Lower leg skin (tissue), 4 donors: ENCODE results near the gene SELE. TPM values are rescaled to one million over a fixed set of nuclear protein-coding genes. Genes with fewer than 3 reads are reported as not detected.

ENCODE experiments used
- DNase-seq, 2 donors: peaks; one replicate each; pipeline ENCODE4 v3.0.0-alpha.2; 2019; ENCODE audit warnings: low spot score in 2 of 2
- H3K4me3 ChIP-seq: fragments of 200-600 bp; sonication (generic); 2 replicates; pipeline ENCODE4 v1.5.1; 2017; ENCODE audit warnings: mild to moderate bottlenecking, low read depth; ENCODE audit not compliant: poor library complexity, severe bottlenecking
- CTCF ChIP-seq, 3 donors: fragments of 450-650 bp; IDR thresholded peaks; one replicate each; pipeline ENCODE4 v1.5.1; 2016; ENCODE audit warnings: antibody characterized with exemption in 3 of 3, mild to moderate bottlenecking in 3 of 3, moderate library complexity in 2 of 3
- POLR2A ChIP-seq, 2 donors: fragments of 450-650 bp; IDR thresholded peaks; one replicate each; pipeline ENCODE4 v1.6.1; 2016 to 2017; ENCODE audit warnings: antibody characterized with exemption in 2 of 2, mild to moderate bottlenecking in 1 of 2, moderate library complexity in 1 of 2
- WGBS, 2 donors: methylation state at CpG; one replicate each; pipeline ENCODE4 v1.1.5; 2018; 5-methylcytosine and 5-hydroxymethylcytosine counted together
- intact Hi-C: fragments of 100-400 bp; cut with DNase I; formaldehyde crosslinking; loops from one replicate; pipeline ENCODE4 v1.15.0; 2023; ENCODE audit warnings: low total_unique reads
- total RNA-seq, 4 donors: library from RNA; depleted of rRNA; stranded (reverse); fragments of >200 nt; gene quantifications; one replicate each; pipeline ENCODE4 v1.1.0, GENCODE V29; 2016

The SELE gene
- total RNA-seq, 4 donors from 2014 or later: 0.21 to 2.6 TPM; not detected in 2

- no peak for TF ChIP-seq CTCF (IDR thresholded peaks at IDR 0.05)
- TF ChIP-seq POLR2A (IDR thresholded peaks at IDR 0.05): no peak
- WGBS, 2 donors: 80 to 100% methylated on average over 1 of the region's 1 CpG
- intact Hi-C loops: no loop called here
Observed at GRCh38 chr1:169750041-169750440, 16.2 kb upstream of the SELE start.

GRCh38 chr1:169746550-169746949, 12.7 kb upstream of the SELE start:
- TF ChIP-seq POLR2A (IDR thresholded peaks at IDR 0.05) (no peak), CTCF (IDR thresholded peaks at IDR 0.05) (no peak)
- intact Hi-C loops: no loop called here
- DNase-seq: no peak
- H3K4me3 ChIP-seq: no peak overlapping the region
- WGBS, 2 donors: 87 to 92% methylated on average over 2 of the region's 2 CpGs

More at GRCh38 chr1:169750041-169750440, 16.2 kb upstream of the SELE start:
- DNase-seq: no peak
- no peak overlapping the region for H3K4me3 ChIP-seq

- H3K4me3 ChIP-seq: no peak overlapping the region
- TF ChIP-seq POLR2A (IDR thresholded peaks at IDR 0.05) (no peak), CTCF (IDR thresholded peaks at IDR 0.05) (no peak)
- DNase-seq: no peak
- intact Hi-C loops: no loop called here
- 56 to 57% methylated on average over 5 of the region's 5 CpGs for WGBS, 2 donors
Observed at GRCh38 chr1:169745015-169745861, 11.4 kb upstream of the SELE start.

GRCh38 chr1:169741666-169742394, 8.0 kb upstream of the SELE start:
- no peak overlapping the region for H3K4me3 ChIP-seq
- no peak for TF ChIP-seq POLR2A (IDR thresholded peaks at IDR 0.05)
- TF ChIP-seq CTCF (IDR thresholded peaks at IDR 0.05): no peak
- 75 to 76% methylated on average over 6 of the region's 6 CpGs for whole genome bisulfite sequencing, 2 donors
- intact Hi-C loops: no loop called here
- DNase-seq: no peak

- TF ChIP-seq CTCF (IDR thresholded peaks at IDR 0.05) (no peak), POLR2A (IDR thresholded peaks at IDR 0.05) (no peak)
- intact Hi-C loops: no loop called here
- no peak for DNase-seq
- no peak overlapping the region for H3K4me3 ChIP-seq
- WGBS, 2 donors: 62 to 69% methylated on average over 5 of the region's 5 CpGs
Observed at GRCh38 chr1:169739980-169740379, 6.1 kb upstream of the SELE start.
